ENCODE data around the gene EEIG1.

The EEIG1 gene

DNA sequence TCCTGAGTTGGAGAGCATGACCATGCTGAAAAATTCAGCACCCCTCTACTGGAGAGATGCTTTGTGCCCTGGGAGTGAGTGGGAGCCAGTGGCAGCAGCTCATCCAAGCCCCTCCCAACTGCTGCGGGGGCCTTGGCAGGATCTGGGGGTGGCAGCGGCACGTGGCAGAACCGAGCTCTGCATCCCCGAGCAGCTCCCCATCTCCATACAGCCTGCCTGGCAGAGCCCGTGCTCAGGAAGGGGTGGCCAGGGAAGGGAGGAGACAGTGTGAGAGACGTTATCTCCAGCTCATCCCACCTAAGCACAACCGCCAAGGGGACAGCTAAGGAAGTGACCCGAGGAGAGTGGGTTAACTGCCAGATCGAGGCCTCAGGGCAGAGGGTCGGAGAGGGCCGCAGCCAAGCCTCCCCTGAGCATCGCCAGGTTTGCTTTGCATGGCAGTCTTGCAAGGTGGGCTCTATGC is 25.9 kb downstream of the EEIG1 start:
- Histone ChIP-seq H3K4me2 (ENCODE audit: low read depth, low read length) (peak overlapping the region; percentile 49; the same call in 1 of the 2 replicates), H3K27ac (ENCODE audit: low read length) (peak overlapping the region; percentile 43; the same call in 1 of the 2 replicates), H3K9ac (ENCODE audit: low read length) (no peak overlapping the region; the same call in 1 of the 2 replicates), H3F3A (ENCODE audit: insufficient read depth, low read length) (peaks cover 8% of the 10 kb centered on the region), H3K27me3 (replicated peaks; ENCODE audit: insufficient read depth, low read length) (no peaks in the 10 kb centered on the region), H3K79me2 (ENCODE audit: low read length) (peaks cover 73% of the 10 kb centered on the region), H4K20me1 (ENCODE audit: insufficient read depth, low read length) (no peaks in the 10 kb centered on the region), H3K36me3 (replicated peaks; ENCODE audit: insufficient read depth, low read length) (no peaks in the 10 kb centered on the region), H3K9me3 (replicated peaks; ENCODE audit: insufficient read depth, low read length) (no peaks in the 10 kb centered on the region), H3K4me1 (ENCODE audit: low read length) (peaks cover 13% of the 10 kb centered on the region), H3K9me2 (replicated peaks; ENCODE audit: insufficient read depth, low read length) (no peaks in the 10 kb centered on the region), H3K4me3 (ENCODE audit: low read length) (no peak overlapping the region), H2AFZ (ENCODE audit: low read length) (no peak overlapping the region)
- TF ChIP-seq CTCF (IDR thresholded peaks at IDR 0.05; ENCODE audit: low read length) (no peak), EZH2phosphoT487 (IDR thresholded peaks at IDR 0.05; ENCODE audit: low read length) (no peak), EZH2 (optimal IDR thresholded peaks at IDR 0.05; ENCODE audit: low read depth, low read length) (no peak)
- no peak for DNase-seq

DNA sequence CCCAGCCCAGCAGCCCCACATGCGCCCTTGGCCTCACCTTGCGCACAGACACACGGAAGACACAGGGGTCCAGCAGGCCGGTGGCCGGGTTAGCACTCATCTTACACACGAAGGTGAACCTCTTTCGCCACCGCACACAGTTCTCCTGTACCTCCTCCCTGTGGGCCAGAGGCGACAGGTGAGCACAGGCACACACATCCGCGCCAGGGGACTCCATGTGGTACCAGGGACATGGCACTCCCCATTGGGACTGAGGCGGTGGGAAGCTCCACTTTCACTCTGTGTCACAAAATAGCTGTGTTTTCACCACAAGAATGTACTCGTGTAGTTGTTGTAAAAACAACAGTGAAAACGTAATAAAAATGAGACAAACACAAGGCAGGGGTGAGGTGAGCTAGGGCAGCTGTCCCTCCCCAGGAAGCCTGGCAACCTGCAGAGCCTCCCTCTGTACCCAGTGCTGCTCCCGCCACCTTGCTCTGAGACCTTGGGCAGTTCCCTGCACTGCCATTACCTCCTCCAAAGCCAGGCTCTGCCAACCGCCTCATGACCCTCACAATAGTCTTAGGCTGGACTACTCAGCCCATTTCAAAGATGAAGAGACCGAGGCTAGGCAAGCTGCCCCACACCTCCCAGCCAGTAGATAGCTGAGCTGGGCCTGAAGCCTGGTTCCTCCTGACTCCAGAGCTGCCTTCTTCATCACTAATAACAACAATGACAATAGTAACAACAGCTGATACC is 26.9 kb downstream of the EEIG1 start:
- Histone ChIP-seq H3K27me3 (replicated peaks; ENCODE audit: insufficient read depth, low read length) (no peaks in the 10 kb centered on the region), H3K4me3 (ENCODE audit: low read length) (no peak overlapping the region), H3K27ac (ENCODE audit: low read length) (no peak overlapping the region), H3K79me2 (ENCODE audit: low read length) (peaks cover 65% of the 10 kb centered on the region), H2AFZ (ENCODE audit: low read length) (no peak overlapping the region), H3K4me1 (ENCODE audit: low read length) (peaks cover 13% of the 10 kb centered on the region), H3K4me2 (ENCODE audit: low read depth, low read length) (no peak overlapping the region), H3K36me3 (replicated peaks; ENCODE audit: insufficient read depth, low read length) (no peaks in the 10 kb centered on the region), H3F3A (ENCODE audit: insufficient read depth, low read length) (peaks cover 8% of the 10 kb centered on the region), H3K9me3 (replicated peaks; ENCODE audit: insufficient read depth, low read length) (no peaks in the 10 kb centered on the region), H4K20me1 (ENCODE audit: insufficient read depth, low read length) (no peaks in the 10 kb centered on the region), H3K9me2 (replicated peaks; ENCODE audit: insufficient read depth, low read length) (no peaks in the 10 kb centered on the region), H3K9ac (ENCODE audit: low read length) (no peak overlapping the region)
- DNase-seq = no peak
- TF ChIP-seq EZH2phosphoT487 (IDR thresholded peaks at IDR 0.05; ENCODE audit: low read length) = no peak
- TF ChIP-seq CTCF (IDR thresholded peaks at IDR 0.05; ENCODE audit: low read length) = no peak
- no peak for TF ChIP-seq EZH2 (optimal IDR thresholded peaks at IDR 0.05; ENCODE audit: low read depth, low read length)

GRCh38 chr9:127953154-127953553 is 27.6 kb downstream of the EEIG1 start:
- no peak for DNase-seq
- Histone ChIP-seq H3K9ac (ENCODE audit: low read length) (no peak overlapping the region), H3F3A (ENCODE audit: insufficient read depth, low read length) (peaks cover 8% of the 10 kb centered on the region), H3K27ac (ENCODE audit: low read length) (no peak overlapping the region), H3K4me3 (ENCODE audit: low read length) (no peak overlapping the region), H3K9me3 (replicated peaks; ENCODE audit: insufficient read depth, low read length) (no peaks in the 10 kb centered on the region), H3K27me3 (replicated peaks; ENCODE audit: insufficient read depth, low read length) (no peaks in the 10 kb centered on the region), H2AFZ (ENCODE audit: low read length) (no peak overlapping the region), H4K20me1 (ENCODE audit: insufficient read depth, low read length) (no peaks in the 10 kb centered on the region), H3K79me2 (ENCODE audit: low read length) (peaks cover 57% of the 10 kb centered on the region), H3K9me2 (replicated peaks; ENCODE audit: insufficient read depth, low read length) (no peaks in the 10 kb centered on the region), H3K4me2 (ENCODE audit: low read depth, low read length) (no peak overlapping the region), H3K4me1 (ENCODE audit: low read length) (peaks cover 13% of the 10 kb centered on the region), H3K36me3 (replicated peaks; ENCODE audit: insufficient read depth, low read length) (no peaks in the 10 kb centered on the region)
- TF ChIP-seq CTCF (IDR thresholded peaks at IDR 0.05; ENCODE audit: low read length) = no peak
- TF ChIP-seq EZH2phosphoT487 (IDR thresholded peaks at IDR 0.05; ENCODE audit: low read length) = no peak
- no peak for TF ChIP-seq EZH2 (optimal IDR thresholded peaks at IDR 0.05; ENCODE audit: low read depth, low read length)

Data from MM.1S (cell line).